OCI-LY1 (cell line): ENCODE data around the gene ARHGAP22.

Experiments
- H2AFZ ChIP-seq: fragments of 200-600 bp; sonication (generic), shearing (Covaris generic); 2 replicates; pipeline ENCODE4 v1.6.0; 2014; ENCODE audit warnings: antibody characterized with exemption, mild to moderate bottlenecking, low read length
- H3F3A ChIP-seq: fragments of 200-600 bp; sonication (generic), shearing (Covaris generic); 2 replicates; pipeline ENCODE4 v1.6.0; 2014; ENCODE audit warnings: mild to moderate bottlenecking, antibody characterized with exemption, low read length, moderate library complexity; ENCODE audit not compliant: insufficient read depth
- H3K27ac ChIP-seq: fragments of 200-600 bp; sonication (generic); 2 replicates; pipeline ENCODE4 v1.5.1; 2014; ENCODE audit warnings: low read length, mixed run types, mild to moderate bottlenecking, low read depth; ENCODE audit not compliant: poor library complexity, severe bottlenecking
- H3K27me3 ChIP-seq: fragments of 200-600 bp; sonication (generic); 2 replicates; pipeline ENCODE4 v1.6.0; 2014; ENCODE audit warnings: antibody characterized with exemption, mild to moderate bottlenecking, low read length, moderate library complexity; ENCODE audit not compliant: insufficient read depth
- H3K36me3 ChIP-seq: fragments of 200-600 bp; sonication (generic); 2 replicates; pipeline ENCODE4 v1.6.1; 2014; ENCODE audit warnings: mild to moderate bottlenecking, antibody characterized with exemption, low read length, moderate library complexity, mixed read lengths; ENCODE audit not compliant: insufficient read depth
- H3K4me1 ChIP-seq: fragments of 200-600 bp; sonication (generic); 2 replicates; pipeline ENCODE4 v1.5.1; 2014; ENCODE audit warnings: mild to moderate bottlenecking, low read length, moderate library complexity; ENCODE audit not compliant: insufficient read depth, severe bottlenecking
- H3K4me2 ChIP-seq: fragments of 200-600 bp; sonication (generic), shearing (Covaris generic); 2 replicates; pipeline ENCODE4 v1.6.1; 2014; ENCODE audit warnings: low read length
- H3K4me3 ChIP-seq: fragments of 200-600 bp; sonication (generic); 2 replicates; pipeline ENCODE4 v1.5.1; 2014; ENCODE audit warnings: low read length, low read depth, mild to moderate bottlenecking, mixed read lengths; ENCODE audit not compliant: poor library complexity, severe bottlenecking
- H3K79me2 ChIP-seq: fragments of 200-600 bp; shearing (Covaris generic); 2 replicates; pipeline ENCODE4 v1.6.1; 2016; ENCODE audit warnings: mixed run types, low read length, mixed read lengths; ENCODE audit not compliant: insufficient read depth
- H3K9ac ChIP-seq: fragments of 200-600 bp; sonication (generic), shearing (Covaris generic); 2 replicates; pipeline ENCODE4 v1.6.1; 2014; ENCODE audit warnings: mild to moderate bottlenecking, low read length, mixed read lengths
- H3K9me2 ChIP-seq: fragments of 200-600 bp; sonication (generic), shearing (Covaris generic); 2 replicates; pipeline ENCODE4 v1.6.1; 2014; ENCODE audit warnings: low read depth, mild to moderate bottlenecking, low read length, mixed read lengths
- H3K9me3 ChIP-seq: fragments of 200-600 bp; shearing (Covaris generic); 2 replicates; pipeline ENCODE4 v1.6.1; 2014; ENCODE audit warnings: low read length, mixed read lengths
- H4K20me1 ChIP-seq: fragments of 200-600 bp; sonication (generic), shearing (Covaris generic); 2 replicates; pipeline ENCODE4 v1.6.0; 2016; ENCODE audit warnings: mild to moderate bottlenecking, low read length; ENCODE audit not compliant: insufficient read depth
- CTCF ChIP-seq: fragments of 200-600 bp; sonication (generic), shearing (Covaris generic); IDR thresholded peaks from 2 replicates; pipeline ENCODE4 v1.5.1; 2017; ENCODE audit warnings: mild to moderate bottlenecking, antibody characterized with exemption, low read length, moderate library complexity, mixed read lengths
- EZH2 ChIP-seq: fragments of 200-600 bp; sonication (generic), shearing (Covaris generic); IDR thresholded peaks from 2 replicates; pipeline ENCODE4 v1.8.0; 2017; ENCODE audit warnings: borderline replicate concordance, mixed run types, mild to moderate bottlenecking, antibody characterized with exemption, low read length, moderate library complexity, mixed read lengths

The ARHGAP22 gene

GRCh38 chr10:48603421-48604038, 1.3 kb downstream of the ARHGAP22 start:
- H4K20me1 ChIP-seq = no peaks in the 10 kb centered on the region
- no peak overlapping the region for H3K9ac ChIP-seq
- H3K27me3 ChIP-seq = no peaks in the 10 kb centered on the region; the same call in 1 of the 2 replicates
- no peaks in the 10 kb centered on the region for H3F3A ChIP-seq
- no peaks in the 10 kb centered on the region for H3K36me3 ChIP-seq
- no peaks in the 10 kb centered on the region for H3K79me2 ChIP-seq
- H2AFZ ChIP-seq = no peak overlapping the region
- no peaks in the 10 kb centered on the region for H3K9me3 ChIP-seq
- TF ChIP-seq EZH2 (no peak), CTCF (no peak)
- no peak overlapping the region for H3K27ac ChIP-seq
- no peak overlapping the region for H3K4me2 ChIP-seq
- no peaks in the 10 kb centered on the region for H3K9me2 ChIP-seq
- peaks cover 4% of the 10 kb centered on the region for H3K4me1 ChIP-seq
- H3K4me3 ChIP-seq = no peak overlapping the region

GRCh38 chr10:48602401-48603135, 2.3 kb downstream of the ARHGAP22 start:
- no peak overlapping the region for H3K9ac ChIP-seq
- H3K9me3 ChIP-seq = no peaks in the 10 kb centered on the region
- H3K36me3 ChIP-seq = no peaks in the 10 kb centered on the region
- TF ChIP-seq EZH2 (no peak), CTCF (no peak)
- no peaks in the 10 kb centered on the region for H4K20me1 ChIP-seq
- H3K4me3 ChIP-seq = no peak overlapping the region
- H2AFZ ChIP-seq = no peak overlapping the region
- peaks cover 4% of the 10 kb centered on the region for H3K4me1 ChIP-seq
- no peak overlapping the region for H3K4me2 ChIP-seq
- no peaks in the 10 kb centered on the region; the same call in 1 of the 2 replicates for H3K27me3 ChIP-seq
- no peaks in the 10 kb centered on the region for H3F3A ChIP-seq
- no peaks in the 10 kb centered on the region for H3K79me2 ChIP-seq
- no peak overlapping the region for H3K27ac ChIP-seq
- no peaks in the 10 kb centered on the region for H3K9me2 ChIP-seq

- H3K27me3 ChIP-seq = no peaks in the 10 kb centered on the region; the same call in 1 of the 2 replicates
- no peak overlapping the region for H3K27ac ChIP-seq
- no peak overlapping the region for H2AFZ ChIP-seq
- H3K4me1 ChIP-seq = peaks cover 4% of the 10 kb centered on the region
- no peaks in the 10 kb centered on the region for H3F3A ChIP-seq
- H4K20me1 ChIP-seq = no peaks in the 10 kb centered on the region
- H3K9ac ChIP-seq = no peak overlapping the region
- no peaks in the 10 kb centered on the region for H3K79me2 ChIP-seq
- H3K4me2 ChIP-seq = no peak overlapping the region
- TF ChIP-seq CTCF = no peak
- TF ChIP-seq EZH2 = no peak
- no peaks in the 10 kb centered on the region for H3K9me2 ChIP-seq
- H3K9me3 ChIP-seq = no peaks in the 10 kb centered on the region
- H3K36me3 ChIP-seq = no peaks in the 10 kb centered on the region
- no peak overlapping the region for H3K4me3 ChIP-seq
These were observed 3.1 kb downstream of the ARHGAP22 start for GRCh38 chr10:48601789-48602188.
